GM23248 (cell line): ENCODE results near the gene CTU2.

Experiments used
- EZH2 ChIP-seq: fragments of 200-600 bp; sonication (generic); IDR thresholded peaks from 2 replicates; pipeline ENCODE4 v1.6.1; 2018; ENCODE audit warnings: antibody characterized with exemption, mild to moderate bottlenecking; ENCODE audit not compliant: insufficient read depth, poor library complexity, severe bottlenecking
- EZH2phosphoT487 ChIP-seq: fragments of 200-600 bp; sonication (generic); IDR thresholded peaks from 2 replicates; pipeline ENCODE4 v1.6.1; 2018; ENCODE audit warnings: antibody characterized with exemption, moderate library complexity, mild to moderate bottlenecking, low read depth; ENCODE audit not compliant: insufficient read depth

DNA sequence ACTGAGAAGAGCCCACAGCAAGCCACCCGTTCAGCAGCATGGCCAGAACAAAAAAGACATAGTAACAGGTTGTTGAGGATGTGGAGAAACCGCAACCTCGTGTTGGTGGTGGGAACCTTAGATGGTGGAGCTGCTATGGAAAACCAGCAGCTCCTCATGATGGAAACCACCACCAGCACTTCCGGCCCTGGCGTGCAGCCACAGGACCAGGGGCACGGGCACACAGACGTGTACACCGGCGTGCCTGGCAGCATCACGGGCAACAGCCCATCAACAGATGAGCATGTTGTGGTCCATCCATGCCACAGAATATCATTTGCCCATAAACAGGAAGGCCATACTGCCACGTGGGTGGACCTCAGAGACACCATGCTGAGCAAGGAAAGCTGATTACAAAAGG lies 11.9 kb downstream of the CTU2 start:
- TF ChIP-seq EZH2phosphoT487, result no peak
- TF ChIP-seq EZH2, result no peak
